ENCODE measurements around the gene KLB.

- TF ChIP-seq CTCF (IDR thresholded peaks at IDR 0.05) = no peak
- no peak for TF ChIP-seq POLR2AphosphoS5 (IDR thresholded peaks at IDR 0.05)
Observed at GRCh38 chr4:39390603-39391002, 16.1 kb upstream of the KLB start.

Measured in sigmoid colon (tissue), 4 donors.